Fibroblast of lung (primary cell): Measurements from ENCODE around the gene SERINC4.

Experiments used
- EZH2 ChIP-seq: IDR thresholded peaks from 2 replicates; pipeline ENCODE4 v1.5.1; 2012; ENCODE audit warnings: low read length, control low read depth, mild to moderate bottlenecking; ENCODE audit errors: missing control alignments
- TF ChIP-seq, protein P1 (sequence below), 2 donors: IDR thresholded peaks in 1 of 2; conservative IDR thresholded peaks in 1 of 2; 1 replicate in 1 of 2; 2 replicates in 1 of 2; pipeline ENCODE4 v1.5.1; 2011 to 2012; ENCODE audit warnings: low read length in 2 of 2, control low read depth in 1 of 2, inconsistent platforms in 1 of 2, low read depth in 1 of 2, mild to moderate bottlenecking in 1 of 2

DNA sequence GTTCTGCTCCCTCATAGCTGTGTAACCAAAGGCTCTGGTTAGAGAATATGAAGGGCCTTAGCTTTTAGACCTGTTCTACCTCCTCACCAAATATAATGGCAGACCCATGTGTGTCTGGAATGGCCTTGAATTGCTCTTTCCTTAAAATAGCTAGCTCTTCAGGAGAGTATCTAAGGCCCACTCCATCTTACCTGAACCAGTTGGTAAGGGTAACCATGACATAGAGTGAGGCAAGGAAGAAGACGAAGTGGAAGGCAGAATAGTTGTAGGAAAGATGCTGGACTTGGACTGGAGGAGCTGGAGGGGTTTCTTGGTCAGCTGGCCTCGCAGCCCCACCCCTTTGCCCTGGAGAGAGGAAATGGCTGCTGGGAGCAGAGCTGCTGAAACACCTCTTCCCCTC is 4.8 kb downstream of the SERINC4 start:
- TF ChIP-seq, protein P1, sequence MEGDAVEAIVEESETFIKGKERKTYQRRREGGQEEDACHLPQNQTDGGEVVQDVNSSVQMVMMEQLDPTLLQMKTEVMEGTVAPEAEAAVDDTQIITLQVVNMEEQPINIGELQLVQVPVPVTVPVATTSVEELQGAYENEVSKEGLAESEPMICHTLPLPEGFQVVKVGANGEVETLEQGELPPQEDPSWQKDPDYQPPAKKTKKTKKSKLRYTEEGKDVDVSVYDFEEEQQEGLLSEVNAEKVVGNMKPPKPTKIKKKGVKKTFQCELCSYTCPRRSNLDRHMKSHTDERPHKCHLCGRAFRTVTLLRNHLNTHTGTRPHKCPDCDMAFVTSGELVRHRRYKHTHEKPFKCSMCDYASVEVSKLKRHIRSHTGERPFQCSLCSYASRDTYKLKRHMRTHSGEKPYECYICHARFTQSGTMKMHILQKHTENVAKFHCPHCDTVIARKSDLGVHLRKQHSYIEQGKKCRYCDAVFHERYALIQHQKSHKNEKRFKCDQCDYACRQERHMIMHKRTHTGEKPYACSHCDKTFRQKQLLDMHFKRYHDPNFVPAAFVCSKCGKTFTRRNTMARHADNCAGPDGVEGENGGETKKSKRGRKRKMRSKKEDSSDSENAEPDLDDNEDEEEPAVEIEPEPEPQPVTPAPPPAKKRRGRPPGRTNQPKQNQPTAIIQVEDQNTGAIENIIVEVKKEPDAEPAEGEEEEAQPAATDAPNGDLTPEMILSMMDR (conservative IDR thresholded peaks at IDR 0.05 in 1 of 2, IDR thresholded peaks at IDR 0.05 in 1 of 2; ENCODE audit: low read depth in 1 of 2, low read length in 2 of 2) = no peak
- TF ChIP-seq EZH2 = no peak
